Measurements from ENCODE around the gene EPHB2. TPM values are rescaled to one million over a fixed set of nuclear protein-coding genes. Genes with fewer than 3 reads are reported as not detected.

The EPHB2 gene
- polyA plus RNA-seq, 3 donors, result 0.67 to 3.9 (median 1.9) TPM

DNA sequence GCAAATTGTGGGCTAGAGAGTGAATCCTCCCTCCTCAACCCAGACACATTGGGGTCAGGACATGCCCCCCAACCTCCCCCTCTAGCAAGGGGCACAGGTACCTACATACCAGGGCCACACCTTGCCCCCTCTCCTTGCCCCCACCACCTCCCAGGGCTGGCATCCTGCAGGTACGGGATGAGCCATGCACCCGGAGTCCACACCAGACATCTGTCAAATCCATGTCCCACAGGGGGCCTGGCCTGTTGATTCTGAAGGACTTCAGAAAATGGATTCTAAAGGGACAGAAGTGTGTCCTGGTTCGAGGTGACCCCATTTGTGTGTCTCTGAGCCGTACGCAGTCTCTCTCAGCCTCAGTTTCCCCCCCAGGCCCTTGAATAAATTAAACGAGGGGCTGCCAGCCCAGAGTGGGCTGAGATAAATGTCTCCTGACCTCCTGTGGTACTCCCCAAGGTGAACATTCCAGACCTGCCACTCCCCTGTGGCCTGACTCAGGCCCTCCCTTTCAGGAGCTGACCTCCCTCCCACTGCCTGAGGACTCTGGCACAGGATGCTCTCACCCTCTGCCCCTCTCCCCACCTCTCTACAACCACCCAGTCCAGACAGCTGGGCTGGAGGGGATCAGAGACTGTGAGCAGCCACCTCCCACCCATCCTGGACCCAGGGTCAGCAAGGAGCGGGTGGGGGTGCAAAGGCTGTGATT lies 94.5 kb downstream of the EPHB2 start:
- H3K27ac ChIP-seq (ENCODE audit: low read depth, low read length), result no peak overlapping the region
- 78 to 84% (median 80%) methylated on average over 7 of the region's 7 CpGs for WGBS, 3 donors

DNA sequence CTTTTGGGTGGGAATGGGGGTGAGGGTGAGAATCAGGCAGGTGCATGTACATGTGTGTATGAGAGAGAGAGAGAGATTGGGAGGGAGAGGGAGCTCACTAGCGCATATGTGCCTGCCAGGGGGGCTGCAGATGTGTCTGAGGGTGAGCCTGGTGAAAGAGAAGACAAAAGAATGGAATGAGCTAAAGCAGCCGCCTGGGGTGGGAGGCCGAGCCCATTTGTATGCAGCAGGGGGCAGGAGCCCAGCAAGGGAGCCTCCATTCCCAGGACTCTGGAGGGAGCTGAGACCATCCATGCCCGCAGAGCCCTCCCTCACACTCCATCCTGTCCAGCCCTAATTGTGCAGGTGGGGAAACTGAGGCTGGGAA lies 95.0 kb downstream of the EPHB2 start:
- H3K27ac ChIP-seq (ENCODE audit: low read depth, low read length), result no peak overlapping the region
- WGBS, 3 donors, result 88 to 94% (median 92%) methylated on average over 4 of the region's 4 CpGs

DNA sequence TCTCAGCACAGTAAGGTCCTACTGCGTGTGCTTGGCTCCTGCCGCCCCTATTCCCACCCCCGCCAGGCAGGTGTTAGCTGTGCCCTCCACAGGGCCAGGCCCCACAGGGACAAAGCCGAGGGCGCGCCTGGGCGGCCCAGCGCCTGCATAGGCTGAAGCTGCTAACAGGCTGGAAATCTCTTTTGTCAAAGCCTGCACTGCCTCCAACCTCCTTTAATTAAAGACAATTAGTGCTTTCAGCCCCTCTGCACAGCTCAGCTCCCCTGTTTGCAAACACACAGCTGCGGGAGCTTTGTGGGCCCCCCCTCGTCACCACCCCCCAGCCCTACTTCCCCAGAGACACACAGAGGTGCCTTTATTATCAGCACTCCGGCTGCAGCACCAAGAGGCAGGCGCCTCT lies 95.9 kb downstream of the EPHB2 start:
- no peak overlapping the region for H3K27ac ChIP-seq (ENCODE audit: low read depth, low read length)
- 87 to 89% (median 89%) methylated on average over 12 of the region's 12 CpGs for WGBS, 3 donors

DNA sequence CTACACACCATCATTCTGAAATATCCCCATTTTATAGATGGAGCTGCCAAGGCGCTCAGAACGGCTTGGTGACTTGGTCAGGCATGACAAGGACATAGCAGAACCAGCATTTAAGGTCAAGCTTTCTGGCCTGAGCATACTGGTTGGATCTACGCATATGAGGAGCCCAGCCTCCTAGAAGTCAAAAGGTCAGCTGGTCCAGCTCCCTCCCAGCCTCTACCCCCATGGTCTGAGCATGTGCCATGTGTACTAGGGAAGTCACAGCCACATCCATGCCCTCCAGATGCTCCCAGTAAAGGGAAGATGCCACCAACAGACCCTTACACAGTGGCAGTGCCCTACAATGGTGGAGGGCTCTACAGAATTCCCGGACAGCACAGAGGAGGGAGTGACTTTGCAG lies 96.7 kb downstream of the EPHB2 start:
- 93 to 95% (median 95%) methylated on average over 4 of the region's 4 CpGs for WGBS, 3 donors

DNA sequence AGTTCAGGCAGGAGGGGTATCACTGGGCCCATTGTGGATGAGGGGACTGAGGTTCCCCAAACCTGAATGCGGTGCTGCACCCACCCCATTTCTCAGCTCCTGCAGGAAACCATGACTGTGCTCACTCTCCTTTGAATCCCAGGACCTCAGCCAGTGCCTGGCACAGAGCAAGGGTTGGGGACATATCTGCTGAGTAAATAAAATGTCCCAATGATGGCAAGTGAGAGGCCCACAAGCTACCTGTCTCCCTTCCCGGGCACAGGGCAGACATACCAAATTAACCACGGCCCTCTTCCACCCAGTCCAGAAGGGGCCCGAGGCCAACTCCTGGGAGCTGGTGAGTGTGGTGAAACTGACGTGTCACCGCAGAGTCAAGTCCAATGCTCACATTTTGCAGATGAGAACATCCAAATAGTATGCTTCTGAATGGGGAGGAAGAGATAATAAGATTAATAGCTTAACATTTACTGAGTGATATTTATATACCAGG lies 97.6 kb downstream of the EPHB2 start:
- no peak overlapping the region for H3K27ac ChIP-seq (ENCODE audit: low read depth, low read length)
- 76 to 79% (median 76%) methylated on average over 6 of the region's 6 CpGs for WGBS, 3 donors

More for the DNA sequence above, 96.7 kb downstream of the EPHB2 start:
- no peak overlapping the region for H3K27ac ChIP-seq (ENCODE audit: low read depth, low read length)

DNA sequence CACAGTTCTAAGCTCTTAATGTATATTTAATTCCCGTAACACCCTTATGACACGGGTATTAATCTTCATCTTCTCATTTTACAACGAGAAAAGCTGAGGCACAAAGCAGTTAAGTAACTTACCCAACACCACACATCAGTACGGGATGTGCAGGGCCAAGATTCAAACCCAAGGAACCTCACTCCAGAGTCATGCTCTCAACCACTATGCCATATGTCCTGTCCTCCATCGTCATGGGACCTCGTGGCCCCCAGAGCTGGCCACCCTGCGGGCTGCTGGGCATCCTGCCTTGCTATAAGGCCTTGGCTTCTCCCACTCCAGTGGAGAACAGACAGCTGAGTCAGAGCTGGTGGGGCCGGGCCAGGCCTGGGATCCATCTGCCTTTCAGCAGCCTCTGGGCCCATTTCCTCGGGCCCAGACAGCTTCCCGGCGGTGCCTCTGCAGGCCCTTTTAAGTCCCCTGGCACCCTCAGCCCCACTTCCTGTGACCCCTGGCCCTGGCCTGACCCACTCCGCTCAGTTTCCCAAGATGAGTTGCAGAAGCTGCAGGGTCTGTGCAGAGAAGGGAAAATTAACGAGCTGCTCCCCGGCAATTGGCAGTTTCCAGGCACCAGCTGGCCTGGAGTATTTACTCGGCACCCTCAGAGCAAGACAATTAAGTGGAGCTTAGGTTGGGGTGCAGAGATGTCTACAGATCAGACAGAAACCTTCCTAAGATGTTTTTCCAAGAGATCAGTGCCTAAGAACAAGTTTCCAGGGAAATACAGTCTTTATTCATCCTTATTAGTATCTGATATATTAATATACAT lies 98.2 kb downstream of the EPHB2 start:
- H3K27ac ChIP-seq (ENCODE audit: low read depth, low read length), result no peak overlapping the region
- 50 to 65% (median 60%) methylated on average over 15 of the region's 15 CpGs for WGBS, 3 donors

DNA sequence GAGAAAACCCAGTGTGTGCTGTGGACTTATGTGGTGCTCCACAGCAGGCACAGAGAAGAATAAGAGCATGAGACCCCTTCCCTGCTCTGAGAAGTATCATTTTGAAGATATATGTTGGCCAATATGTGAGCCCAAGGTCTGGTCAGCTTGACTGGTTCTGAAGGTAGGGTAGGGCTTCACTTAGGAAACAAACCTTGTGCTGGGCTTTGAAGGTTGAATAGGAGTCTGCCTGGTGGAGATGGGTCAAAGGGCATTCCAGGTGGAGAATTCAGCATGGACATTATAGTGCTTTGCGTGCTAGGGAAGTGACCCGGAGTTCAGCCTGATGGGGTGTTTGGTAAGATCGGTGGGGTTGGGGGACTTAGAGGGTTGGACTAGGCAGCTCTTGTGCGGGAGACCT lies 99.1 kb downstream of the EPHB2 start:
- 91 to 95% (median 93%) methylated on average over 4 of the region's 4 CpGs for WGBS, 3 donors
- H3K27ac ChIP-seq (ENCODE audit: low read depth, low read length), result no peak overlapping the region

DNA sequence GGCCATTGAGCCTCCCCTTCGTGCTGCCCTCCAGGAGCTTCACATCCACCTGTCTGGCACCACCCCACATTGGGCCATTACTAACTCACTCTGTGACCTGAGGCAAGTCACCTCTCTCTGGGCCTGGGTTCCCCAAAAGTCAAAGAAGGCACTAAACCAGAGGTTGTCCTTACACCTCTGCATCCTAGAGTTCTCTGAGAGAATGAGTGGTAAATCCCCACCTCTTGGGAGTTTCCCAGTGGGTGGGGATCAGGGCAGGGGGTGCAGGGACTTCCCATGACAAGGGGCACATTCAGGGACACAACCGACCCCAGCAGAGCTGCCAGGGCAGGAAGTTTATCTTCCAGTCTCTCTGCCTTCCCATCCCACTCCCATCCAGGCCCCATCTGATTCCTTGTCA lies 99.7 kb downstream of the EPHB2 start:
- WGBS, 3 donors, result 66 to 82% (median 69%) methylated on average over 2 of the region's 2 CpGs
- H3K27ac ChIP-seq (ENCODE audit: low read depth, low read length), result no peak overlapping the region

DNA sequence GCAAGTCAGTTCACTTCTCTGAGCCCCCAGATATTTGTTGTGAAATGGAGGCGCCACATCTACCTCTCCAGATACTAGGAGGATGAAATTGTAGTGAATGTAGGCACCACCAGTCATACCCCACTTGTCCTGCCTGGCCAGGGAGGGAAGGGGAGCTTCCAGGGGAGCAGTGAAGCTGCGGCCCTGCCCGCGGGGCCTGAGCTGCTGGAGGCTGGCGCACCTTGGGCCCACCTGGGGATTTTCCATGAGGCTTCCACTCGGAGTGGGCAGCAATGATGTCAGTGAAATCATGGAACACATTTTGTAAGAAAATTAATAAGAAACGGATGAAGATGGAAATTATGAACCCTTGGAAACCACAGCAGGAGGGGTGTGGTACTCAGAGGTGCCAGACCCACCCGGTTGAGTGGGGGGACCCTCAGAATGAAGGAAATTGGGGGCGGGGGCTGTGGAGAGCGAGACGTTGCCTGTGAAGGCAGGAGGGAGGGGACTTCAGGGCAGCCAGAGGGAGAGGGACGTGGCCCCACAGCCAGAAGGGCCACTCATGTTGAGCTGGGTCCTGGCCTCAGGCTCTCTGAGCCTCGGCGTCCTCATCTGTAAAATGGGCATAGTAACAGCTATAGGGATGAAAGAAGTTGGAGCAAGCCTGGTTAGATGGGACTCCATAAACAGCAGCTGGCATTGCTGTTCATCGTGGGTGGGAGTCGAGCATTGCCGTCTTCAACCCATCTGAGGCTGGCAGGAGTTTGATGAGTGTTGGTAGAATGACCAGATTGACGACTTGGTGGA lies 101.6 kb downstream of the EPHB2 start:
- 75 to 80% (median 77%) methylated on average over 17 to 18 of the region's 18 CpGs for WGBS, 3 donors
- H3K27ac ChIP-seq (ENCODE audit: low read depth, low read length), result no peak overlapping the region

DNA sequence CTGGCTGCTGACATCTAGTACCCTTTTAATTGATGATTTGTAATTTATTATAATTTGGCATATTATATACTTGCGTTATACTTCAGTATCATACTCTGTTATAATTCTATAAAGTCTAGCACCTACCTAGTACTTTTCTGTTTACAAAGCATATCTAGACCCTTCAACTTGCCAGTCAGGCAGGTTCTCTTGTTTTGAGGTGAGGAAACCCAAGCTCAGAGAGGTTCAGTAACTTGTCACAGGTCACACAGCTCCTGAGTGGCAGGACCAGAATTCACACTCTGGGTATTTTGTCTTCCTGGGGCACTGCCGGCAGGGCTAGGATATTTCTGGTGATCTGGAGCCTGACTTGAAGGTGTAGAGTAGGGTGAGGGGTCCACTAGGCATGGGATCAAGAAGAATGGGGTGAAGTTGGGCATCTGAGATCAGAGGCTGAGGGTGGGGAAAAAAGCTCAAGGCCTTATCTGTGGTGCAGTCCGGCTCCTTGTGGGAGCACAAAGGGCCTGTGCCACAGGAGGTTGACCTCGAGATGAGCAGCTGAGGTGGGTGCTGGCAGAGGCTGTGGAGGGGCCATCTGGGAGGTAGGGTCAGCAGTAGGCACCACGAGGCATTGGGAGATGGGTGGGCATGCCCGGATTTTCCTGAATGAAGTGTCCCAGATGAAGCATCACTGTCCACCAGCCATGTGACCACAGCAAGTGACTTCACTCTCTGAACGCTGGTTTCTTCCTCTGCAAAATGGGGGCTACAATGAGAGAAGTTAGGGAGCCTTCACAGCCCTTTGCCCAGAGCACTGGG lies 102.6 kb downstream of the EPHB2 start:
- H3K27ac ChIP-seq (ENCODE audit: low read depth, low read length), result no peak overlapping the region
- 77 to 91% (median 86%) methylated on average over 7 of the region's 7 CpGs for WGBS, 3 donors

DNA sequence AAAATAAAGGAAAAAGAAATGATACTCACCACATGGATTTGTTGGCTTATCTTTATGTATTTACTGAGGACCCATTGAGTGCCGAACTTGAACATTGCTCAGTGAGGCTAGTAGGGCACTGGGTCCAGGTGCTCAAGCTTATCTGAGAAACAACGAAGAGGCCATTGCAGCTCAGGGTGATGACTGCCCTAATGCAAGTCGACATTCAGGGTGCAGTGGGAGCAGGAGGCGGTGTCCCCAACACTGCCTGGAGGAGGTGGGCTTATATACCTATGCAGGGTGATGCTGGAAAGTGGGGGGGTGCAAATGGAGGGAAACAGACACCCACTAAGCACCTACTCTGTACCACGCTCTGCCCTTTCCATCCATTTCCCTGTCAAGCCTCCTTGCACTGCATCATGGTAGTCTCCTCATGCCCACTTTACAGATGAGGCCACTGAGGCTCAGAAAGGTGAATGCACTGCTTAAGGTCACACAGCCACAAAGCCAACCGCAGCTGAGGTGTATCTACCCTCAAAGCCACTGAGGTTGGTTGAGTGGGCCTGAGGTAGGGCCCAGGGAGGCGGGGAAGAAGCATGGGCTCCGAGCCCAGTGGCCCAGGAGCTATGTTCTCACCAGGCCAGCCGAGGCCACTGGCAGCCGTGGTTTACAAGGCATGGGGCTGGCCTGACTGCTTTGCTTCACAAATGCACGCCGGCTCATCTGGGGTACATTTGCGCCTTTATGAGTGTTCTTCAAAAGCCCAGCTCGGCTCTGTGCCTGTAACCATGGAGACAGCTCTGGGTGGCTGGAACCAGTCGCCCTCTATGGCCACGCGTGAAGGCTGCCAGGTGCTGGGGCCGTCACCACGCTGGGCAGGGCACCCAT lies 103.8 kb downstream of the EPHB2 start:
- no peak overlapping the region for H3K27ac ChIP-seq (ENCODE audit: low read depth, low read length)
- 53 to 77% (median 76%) methylated on average over 19 of the region's 19 CpGs for WGBS, 3 donors

DNA sequence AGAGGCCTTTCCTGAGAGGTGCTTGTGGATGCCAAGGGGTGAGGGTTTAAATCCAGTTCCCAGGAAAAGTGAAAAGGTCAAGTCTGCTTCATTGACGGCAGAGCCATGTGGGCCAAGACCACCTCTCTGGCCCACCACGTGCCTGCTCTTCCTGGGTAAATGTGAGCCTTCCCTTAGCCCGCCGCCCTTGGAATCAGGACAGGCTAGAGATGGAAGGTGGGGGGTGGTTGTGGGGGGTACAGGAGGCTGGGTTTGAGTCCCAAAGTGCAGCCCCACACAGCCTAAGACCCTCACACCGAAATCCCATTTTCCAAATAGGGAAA lies 104.4 kb downstream of the EPHB2 start:
- 90 to 93% (median 91%) methylated on average over 5 of the region's 5 CpGs for whole genome bisulfite sequencing, 3 donors
- no peak overlapping the region for H3K27ac ChIP-seq (ENCODE audit: low read depth, low read length)

DNA sequence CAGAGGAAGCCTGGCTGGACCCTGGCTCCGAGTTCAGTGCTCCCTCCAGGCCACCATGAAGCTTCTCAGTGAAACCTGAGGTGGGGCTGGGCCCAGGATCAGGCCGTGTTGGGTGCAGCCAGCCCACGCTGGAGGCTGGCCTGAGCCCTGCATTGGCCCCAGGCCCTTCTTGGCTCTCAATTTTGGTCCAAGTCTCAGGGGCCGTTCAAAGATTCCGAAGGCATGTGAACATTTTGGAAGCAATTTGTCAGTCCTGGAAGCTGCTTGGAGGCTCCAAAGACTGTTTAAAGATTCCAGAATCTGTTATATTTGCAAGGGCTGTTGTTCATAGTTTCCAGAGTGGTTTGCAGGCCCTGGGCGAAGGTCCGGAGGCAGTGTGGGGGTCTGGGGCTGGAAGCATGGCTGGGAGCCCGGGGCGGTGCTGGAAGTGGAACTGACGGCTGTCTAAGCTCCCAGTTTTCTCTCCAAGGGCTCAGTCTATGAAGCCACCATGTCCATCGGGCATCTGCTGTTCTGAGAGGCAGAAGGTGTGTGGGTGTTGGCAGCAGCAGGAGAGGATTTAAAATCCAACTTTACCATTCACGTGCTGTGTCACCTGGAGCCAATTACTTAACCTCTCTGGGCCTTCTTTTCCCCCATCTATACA lies 104.9 kb downstream of the EPHB2 start:
- WGBS, 3 donors, result 49 to 68% (median 51%) methylated on average over 12 of the region's 12 CpGs
- no peak overlapping the region for H3K27ac ChIP-seq (ENCODE audit: low read depth, low read length)

DNA sequence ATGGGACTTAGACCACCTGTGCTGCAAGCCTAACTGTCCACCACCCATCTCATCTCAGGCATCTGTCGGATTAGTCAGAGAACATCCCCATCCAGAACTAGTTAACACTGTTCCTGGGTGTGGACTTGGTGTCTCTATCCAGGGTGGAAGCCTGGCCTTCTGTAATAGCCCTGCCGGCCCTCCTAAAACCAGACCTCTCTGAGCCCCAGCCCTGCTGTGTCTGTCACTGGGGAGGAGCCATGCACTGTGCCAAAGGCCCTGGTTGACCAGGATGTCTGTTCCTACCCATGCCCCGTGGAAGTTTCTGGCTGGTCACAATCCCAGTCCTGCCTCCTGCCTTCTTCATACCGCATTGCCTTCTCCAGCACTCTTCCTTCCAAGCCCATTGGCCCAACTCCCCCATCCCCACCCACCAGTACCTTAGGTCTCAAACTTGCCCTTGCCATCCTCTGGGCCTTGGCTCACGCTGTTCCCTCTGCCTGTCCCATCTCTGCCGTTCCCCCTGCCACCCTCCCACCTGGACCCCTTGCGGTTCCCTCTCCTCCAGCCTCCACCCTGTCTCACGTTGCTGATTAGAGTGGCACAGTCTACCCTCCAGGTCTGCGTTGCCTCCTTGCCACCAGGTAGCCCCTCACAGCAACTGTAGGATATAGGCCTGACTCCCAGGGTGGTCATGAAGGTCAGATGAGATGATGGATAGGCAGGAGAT lies 105.6 kb downstream of the EPHB2 start:
- H3K27ac ChIP-seq (ENCODE audit: low read depth, low read length), result no peak overlapping the region
- WGBS, 3 donors, result 80 to 86% (median 85%) methylated on average over 9 of the region's 9 CpGs

DNA sequence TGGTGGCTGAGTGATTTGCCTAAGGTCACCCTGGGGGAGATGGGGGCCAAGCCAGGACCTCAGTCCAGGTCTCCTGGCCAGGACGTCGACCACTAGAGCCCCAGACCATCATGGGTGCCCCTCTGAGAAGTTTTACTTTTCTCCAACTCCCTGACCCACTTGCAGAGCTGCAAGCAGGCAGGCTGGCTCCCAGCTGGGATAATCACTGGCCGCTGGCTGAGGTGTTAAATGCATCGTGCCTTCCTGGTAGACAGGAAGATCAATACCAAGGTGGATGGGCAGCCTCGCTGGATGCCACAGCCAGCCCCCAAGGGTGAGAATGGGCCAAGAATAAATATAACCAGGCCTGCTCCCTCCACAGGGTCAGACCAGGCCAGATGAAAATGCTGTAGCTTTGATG lies 106.2 kb downstream of the EPHB2 start:
- 88 to 92% (median 91%) methylated on average over 5 of the region's 5 CpGs for WGBS, 3 donors

DNA sequence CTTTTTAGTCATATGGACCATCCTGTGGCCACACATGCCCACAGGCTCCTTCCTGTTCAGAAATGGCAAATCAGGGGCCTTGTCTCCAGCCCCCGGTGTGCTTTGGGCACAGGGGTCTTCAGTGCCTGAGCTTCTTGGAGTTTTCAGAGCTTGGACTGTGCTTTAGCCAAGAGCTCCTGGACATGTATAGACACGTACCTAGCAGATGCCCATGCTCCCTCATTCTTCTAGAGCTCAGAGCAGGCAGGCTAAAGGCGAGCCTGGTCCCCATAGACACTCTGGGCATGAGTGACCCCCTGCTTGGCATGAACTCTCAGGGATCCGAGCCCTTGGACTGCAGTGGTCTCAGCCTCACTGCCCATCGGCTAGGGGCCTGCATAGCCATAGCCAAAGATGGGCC lies 106.8 kb downstream of the EPHB2 start:
- H3K27ac ChIP-seq (ENCODE audit: low read depth, low read length), result no peak overlapping the region
- WGBS, 3 donors, result 85 to 86% (median 85%) methylated on average over 5 of the region's 5 CpGs

More for the DNA sequence above, 106.2 kb downstream of the EPHB2 start:
- H3K27ac ChIP-seq (ENCODE audit: low read depth, low read length), result no peak overlapping the region

All from adipose tissue (tissue), 3 donors.